GM21360 (cell line): Measurements from ENCODE around the gene PRKCE.
"Not testable (repeated sequence)": the region's sequence is repeated elsewhere in the genome, so short reads cannot be mapped to it uniquely, and the experiment has no call there.

Source experiments
- ATAC-seq: cut with Tn5 transposase; IDR thresholded peaks from one replicate; pipeline ENCODE4 v1.9.1; 2021; ENCODE audit warnings: mild to moderate bottlenecking, moderate library complexity; ENCODE audit not compliant: unreplicated experiment

The PRKCE gene

GRCh38 chr2:45882707-45883602 lies 231.5 kb downstream of the PRKCE start:
- ATAC-seq: no peak

GRCh38 chr2:45883603-45884000 lies 232.1 kb downstream of the PRKCE start:
- ATAC-seq: no peak

DNA sequence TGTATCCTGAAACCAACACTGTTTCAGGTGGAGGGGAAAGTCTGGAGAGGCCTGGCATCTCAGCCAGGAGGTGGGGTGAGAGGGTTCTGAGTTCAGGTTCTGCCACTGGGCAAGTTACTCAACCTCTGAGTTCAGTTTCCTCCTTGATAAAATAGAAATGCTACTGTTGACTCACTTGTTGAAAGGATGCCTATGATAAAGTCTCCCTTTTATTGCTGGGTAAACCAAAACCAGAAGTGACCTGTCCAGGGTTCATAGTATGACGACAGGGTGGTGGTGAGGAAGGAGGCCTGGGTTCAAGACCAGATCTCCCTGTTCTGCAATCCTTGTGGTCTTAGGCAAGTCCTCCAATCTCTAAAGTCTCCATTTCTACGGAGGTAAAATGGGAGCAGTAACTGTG lies 232.7 kb downstream of the PRKCE start:
- ATAC-seq: no peak

DNA sequence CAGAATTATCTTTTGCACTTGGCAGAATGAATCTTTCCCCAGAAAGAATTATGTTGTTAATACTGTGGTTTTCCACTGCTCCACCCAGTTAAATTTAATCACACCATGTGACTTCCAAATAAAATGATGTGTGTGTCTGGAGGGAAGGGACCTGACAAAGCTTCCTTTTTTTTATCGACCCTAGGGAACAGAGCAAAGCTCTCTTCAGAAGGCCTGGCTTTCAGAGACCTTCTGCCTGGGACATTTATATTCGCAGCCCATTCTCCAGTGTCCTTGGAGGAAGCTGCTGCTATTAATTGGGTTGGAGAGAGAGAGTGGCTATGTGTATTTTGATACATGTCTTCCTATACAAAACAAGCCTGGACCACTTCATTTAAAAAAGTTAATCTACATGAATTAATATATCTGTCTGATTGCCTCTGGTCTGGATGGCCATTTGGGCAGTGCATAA lies 233.7 kb downstream of the PRKCE start:
- no peak for ATAC-seq

- no peak for ATAC-seq
Measured at GRCh38 chr2:45886171-45886663, 234.7 kb downstream of the PRKCE start.

- ATAC-seq: no peak
Measured at GRCh38 chr2:45888167-45888566, 236.7 kb downstream of the PRKCE start.

GRCh38 chr2:45888641-45889040 lies 237.2 kb downstream of the PRKCE start:
- no peak for ATAC-seq

DNA sequence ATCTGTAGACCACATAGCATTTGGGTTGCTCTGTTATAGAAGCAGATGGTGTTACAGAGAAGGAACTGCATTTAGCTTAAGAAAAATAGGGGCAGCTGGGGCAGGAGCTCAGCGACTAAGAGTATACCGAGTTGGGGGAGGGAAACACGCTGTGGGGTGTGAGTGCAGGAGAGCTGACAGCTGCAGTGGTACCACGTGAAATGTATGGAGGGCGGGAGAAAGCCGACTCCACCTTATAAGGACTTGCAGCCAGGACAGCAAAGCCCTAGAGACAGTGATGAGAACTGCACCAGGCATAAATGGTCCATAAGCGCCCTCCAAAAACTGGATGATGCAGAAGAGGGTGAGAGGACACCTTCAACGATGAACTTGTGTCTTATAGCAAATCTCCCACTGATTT lies 237.6 kb downstream of the PRKCE start:
- ATAC-seq: peak; percentile 66

- ATAC-seq: no peak
Measured at GRCh38 chr2:45889620-45890370, 238.3 kb downstream of the PRKCE start.

GRCh38 chr2:45890371-45890646 lies 238.8 kb downstream of the PRKCE start:
- ATAC-seq: not testable (repeated sequence)

DNA sequence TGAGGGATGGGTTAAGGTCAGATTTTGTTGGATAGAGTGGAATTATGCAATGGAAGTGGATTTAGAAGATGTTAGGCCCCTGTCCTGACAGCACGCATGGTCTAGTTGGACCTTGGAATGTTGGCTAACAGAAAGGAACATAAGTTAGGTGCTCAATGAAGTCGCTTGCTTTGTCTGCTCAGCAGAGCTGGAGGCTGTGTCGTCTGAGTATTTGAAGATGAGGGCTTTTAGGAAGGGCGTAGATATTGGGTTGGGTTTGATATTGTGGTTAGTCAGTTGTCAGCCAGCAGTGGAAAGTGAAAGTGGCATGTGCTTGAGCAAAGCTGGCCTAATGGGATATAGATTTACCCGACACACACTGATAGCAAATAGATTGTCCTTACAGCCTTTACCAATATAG lies 239.3 kb downstream of the PRKCE start:
- ATAC-seq: no peak

DNA sequence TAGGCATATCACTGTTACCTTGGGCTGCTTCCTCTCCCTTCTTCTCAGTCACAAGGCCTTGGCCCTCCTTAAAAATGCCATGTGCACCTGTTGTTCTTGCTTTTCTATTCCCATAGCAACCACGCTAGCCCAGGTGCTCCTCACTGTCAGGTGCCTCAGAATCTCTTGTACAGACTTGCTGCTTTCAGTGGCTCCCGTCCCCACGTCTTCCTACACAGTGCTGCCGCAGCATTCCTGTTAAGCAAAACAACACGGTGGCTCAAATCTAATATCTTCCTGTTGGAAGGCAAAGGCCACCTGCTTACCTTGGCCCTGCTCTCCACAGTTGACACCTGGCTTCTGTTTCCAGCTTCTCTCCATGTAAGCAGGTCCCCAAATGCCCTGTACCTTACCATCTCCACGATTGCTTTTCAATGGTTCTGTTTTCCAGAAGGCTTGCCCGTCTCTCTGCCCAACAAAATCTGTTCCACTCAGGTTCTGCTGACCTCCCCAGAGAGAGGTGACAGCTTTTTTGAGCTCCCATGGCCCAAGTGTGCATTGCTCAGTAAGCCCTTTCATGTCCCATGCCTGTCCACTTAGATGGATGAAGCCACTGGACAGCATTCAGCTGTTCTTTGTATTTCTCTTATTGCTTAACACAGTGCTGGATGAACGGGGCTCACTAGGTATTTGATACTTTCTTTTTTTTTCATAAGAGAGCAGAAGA lies 240.4 kb downstream of the PRKCE start:
- ATAC-seq: no peak

DNA sequence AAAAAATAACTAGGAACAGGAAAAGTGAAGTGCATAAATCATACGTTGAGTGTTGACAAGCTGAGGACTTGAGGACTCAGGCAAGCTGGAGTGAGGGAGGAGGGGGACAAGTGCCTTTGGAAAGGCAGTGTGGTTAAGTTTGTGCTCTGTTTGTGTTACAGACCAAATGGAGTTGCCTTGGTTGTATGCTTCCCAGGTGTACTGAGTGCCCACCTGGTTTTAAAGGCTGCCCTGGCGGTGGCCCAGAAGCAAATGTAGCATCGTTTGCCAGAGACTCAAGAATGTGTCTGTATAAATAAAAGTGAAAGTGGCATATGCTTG lies 240.9 kb downstream of the PRKCE start:
- no peak for ATAC-seq

DNA sequence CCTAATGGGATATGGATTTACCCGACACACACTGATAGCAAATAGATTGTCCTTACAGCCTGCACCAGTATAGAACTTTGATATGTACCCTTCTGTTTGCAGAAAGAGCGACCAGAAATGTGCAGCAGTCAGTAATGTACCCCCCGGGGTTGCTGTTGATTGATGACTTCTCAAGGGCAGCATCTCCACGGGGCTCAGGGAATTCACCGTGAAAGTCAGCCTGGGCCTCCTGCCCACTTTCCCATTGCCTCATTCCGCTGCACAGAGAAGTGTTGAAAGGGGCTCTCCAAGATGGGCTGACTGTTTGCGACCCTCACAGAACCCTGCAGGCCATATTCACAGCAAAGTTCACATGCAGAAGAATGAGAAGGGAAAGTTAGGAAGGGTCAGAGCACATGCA lies 241.3 kb downstream of the PRKCE start:
- no peak for ATAC-seq

GRCh38 chr2:45894211-45894610 lies 242.7 kb downstream of the PRKCE start:
- ATAC-seq: no peak

- ATAC-seq: no peak
Measured at GRCh38 chr2:45895241-45895861, 243.9 kb downstream of the PRKCE start.

DNA sequence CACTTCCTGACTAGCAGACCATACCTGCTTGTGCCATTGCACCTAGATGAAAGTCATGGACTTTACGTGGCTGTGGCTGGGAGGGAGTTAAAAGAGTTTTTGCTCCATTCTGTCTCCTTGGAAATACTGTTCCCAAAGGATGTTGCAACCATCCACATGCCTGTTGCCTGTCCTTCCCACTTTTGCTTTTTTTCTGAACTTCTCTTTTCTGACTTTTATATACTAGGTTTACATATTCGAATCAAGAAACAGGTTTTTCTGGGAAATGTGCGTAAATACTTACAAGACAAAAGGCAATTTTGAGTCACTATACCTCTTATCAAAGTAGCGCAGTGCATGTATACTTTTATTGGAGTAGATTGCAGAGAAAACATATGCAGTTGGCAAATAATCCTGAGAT lies 244.8 kb downstream of the PRKCE start:
- ATAC-seq: no peak

- ATAC-seq: no peak
Measured at GRCh38 chr2:45897842-45898241, 246.4 kb downstream of the PRKCE start.

- ATAC-seq: no peak
Measured at GRCh38 chr2:45898819-45899218, 247.3 kb downstream of the PRKCE start.

DNA sequence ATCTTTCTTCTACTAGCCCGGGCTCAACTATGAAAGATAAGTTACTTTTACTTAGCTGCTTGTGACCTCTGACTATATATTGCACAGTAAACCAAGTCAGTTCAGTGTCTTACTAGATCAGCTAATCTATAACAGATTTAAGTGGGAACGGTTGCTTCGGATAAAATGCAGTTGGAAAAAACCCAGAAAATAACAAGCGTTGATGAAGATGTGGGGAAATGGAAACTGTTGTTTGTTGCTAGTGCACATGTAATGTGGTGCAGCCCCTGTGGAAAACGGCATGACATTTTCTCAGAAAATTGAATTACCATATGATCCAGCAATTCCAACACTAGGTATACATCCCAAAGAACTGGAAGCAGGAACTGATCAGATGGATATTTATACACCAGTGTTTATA lies 248.5 kb downstream of the PRKCE start:
- ATAC-seq: no peak

DNA sequence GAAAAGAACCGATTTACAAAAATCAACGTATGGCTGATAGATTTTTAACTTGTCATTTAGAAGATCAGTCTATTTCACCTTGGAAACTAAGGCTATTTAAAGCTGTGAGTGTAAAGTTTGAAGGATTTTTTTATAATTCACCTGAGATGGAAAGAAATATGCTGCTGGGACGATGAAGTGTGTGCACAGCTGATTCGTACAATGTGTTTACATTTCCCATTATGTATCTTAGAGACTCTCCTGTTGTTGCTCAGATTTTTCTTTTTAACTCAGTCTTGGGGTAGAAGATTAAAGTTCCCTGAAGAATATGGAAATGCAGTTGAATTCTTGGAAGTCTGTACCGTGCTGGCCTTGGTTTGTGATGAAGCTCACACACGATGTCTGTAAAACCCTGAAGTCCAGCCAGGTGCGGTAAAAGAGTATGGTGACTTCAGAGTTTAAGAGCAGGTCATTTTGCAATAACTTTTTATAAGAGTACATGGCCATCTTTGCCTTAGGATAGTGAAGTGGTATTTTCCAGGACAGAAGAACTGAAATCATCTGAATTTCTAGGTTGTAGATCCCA lies 250.1 kb downstream of the PRKCE start:
- ATAC-seq: no peak
